Astrocyte of the spinal cord (primary cell): ENCODE data around the gene THBS2.
"Not testable (repeated sequence)": the region's sequence is repeated elsewhere in the genome, so short reads cannot be mapped to it uniquely, and the experiment has no call there.

ENCODE experiments used
- DNase-seq: peaks from one replicate; pipeline ENCODE4 v3.0.0; 2011; ENCODE audit warnings: low read depth, low spot score
- H3K4me3 ChIP-seq: 2 replicates; pipeline ENCODE4 v1.5.1; 2011; ENCODE audit warnings: low read depth, mild to moderate bottlenecking, low read length, moderate library complexity
- in situ Hi-C: cut with HindIII; loops from 2 replicates; pipeline ENCODE4 v1.10.0; 2017; ENCODE audit warnings: low sequenced_read_pairs
- TF ChIP-seq, protein P1 (sequence below): IDR thresholded peaks from 2 replicates; pipeline ENCODE4 v1.5.1; 2012; ENCODE audit warnings: low read depth, mild to moderate bottlenecking, low read length, inconsistent platforms

THBS2 gene

GRCh38 chr6:169200893-169201514 lies 52.6 kb downstream of the THBS2 start:
- TF ChIP-seq, protein P1, sequence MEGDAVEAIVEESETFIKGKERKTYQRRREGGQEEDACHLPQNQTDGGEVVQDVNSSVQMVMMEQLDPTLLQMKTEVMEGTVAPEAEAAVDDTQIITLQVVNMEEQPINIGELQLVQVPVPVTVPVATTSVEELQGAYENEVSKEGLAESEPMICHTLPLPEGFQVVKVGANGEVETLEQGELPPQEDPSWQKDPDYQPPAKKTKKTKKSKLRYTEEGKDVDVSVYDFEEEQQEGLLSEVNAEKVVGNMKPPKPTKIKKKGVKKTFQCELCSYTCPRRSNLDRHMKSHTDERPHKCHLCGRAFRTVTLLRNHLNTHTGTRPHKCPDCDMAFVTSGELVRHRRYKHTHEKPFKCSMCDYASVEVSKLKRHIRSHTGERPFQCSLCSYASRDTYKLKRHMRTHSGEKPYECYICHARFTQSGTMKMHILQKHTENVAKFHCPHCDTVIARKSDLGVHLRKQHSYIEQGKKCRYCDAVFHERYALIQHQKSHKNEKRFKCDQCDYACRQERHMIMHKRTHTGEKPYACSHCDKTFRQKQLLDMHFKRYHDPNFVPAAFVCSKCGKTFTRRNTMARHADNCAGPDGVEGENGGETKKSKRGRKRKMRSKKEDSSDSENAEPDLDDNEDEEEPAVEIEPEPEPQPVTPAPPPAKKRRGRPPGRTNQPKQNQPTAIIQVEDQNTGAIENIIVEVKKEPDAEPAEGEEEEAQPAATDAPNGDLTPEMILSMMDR: no peak
- H3K4me3 ChIP-seq: no peak overlapping the region
- no peak for DNase-seq
- in situ Hi-C loops: no loop called here

DNA sequence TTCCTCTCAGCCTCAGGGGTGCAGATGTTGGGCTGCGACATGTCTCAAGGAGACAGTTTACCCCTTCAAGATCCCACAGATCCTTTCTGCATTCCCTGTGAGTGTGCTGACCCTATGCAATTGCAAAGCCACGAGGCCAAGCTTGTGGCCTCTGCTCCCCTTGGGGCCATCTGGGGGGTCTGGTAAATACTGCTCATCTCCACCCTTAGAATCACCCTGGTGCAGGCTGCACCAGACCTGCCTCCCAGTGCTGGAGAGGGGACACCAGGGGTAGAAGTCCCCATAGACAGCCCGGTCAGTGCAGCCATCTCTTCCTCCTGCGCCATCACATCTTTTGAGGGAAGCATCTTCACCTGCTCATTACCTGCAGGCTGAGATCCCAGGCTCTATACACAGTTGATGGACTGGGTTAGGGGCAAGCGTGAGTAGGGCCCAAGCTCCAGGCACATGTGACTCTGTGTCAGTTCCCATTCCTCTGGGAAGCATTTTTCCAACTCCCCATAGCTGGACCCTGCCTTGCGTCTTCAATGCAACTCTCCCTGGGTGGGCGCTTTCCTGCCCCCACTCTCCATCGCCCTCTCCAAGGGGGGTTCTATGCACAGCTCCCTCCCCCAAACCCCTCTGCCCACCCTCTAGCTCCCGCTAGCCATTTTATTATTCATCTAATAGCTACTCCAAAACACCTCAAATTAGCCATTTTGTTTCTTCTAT lies 53.9 kb downstream of the THBS2 start:
- in situ Hi-C loops: no loop called here
- no peak overlapping the region for H3K4me3 ChIP-seq
- TF ChIP-seq, protein P1: no peak
- no peak for DNase-seq

- in situ Hi-C loops: no loop called here
- TF ChIP-seq, protein P1: no peak
- DNase-seq: no peak
- no peak overlapping the region for H3K4me3 ChIP-seq
These were observed 54.8 kb downstream of the THBS2 start for GRCh38 chr6:169198885-169199284.

GRCh38 chr6:169197929-169198328 lies 55.7 kb downstream of the THBS2 start:
- DNase-seq, H3K4me3 ChIP-seq, in situ Hi-C loops: not testable (repeated sequence)

DNA sequence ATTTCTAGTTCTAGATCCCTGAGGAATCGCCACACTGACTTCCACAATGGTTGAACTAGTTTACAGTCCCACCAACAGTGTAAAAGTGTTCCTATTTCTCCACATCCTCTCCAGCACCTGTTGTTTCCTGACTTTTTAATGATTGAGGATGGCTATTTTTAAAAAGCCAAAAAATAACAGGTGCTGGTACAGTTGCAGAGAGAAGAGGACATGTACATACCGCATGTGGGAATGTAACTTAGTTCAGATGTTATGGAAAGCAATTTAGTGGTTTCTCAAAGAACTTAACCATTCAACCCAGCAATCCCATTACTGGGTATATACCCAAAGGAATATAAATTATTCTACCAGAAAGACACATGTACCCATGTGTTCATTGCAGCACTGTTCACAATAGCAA lies 57.4 kb downstream of the THBS2 start:
- DNase-seq, in situ Hi-C loops, H3K4me3 ChIP-seq: not testable (repeated sequence)

- no peak overlapping the region for H3K4me3 ChIP-seq
- TF ChIP-seq, protein P1: no peak
- in situ Hi-C loops: no loop called here
- DNase-seq: no peak
These were observed 58.9 kb downstream of the THBS2 start for GRCh38 chr6:169194737-169195136.

DNA sequence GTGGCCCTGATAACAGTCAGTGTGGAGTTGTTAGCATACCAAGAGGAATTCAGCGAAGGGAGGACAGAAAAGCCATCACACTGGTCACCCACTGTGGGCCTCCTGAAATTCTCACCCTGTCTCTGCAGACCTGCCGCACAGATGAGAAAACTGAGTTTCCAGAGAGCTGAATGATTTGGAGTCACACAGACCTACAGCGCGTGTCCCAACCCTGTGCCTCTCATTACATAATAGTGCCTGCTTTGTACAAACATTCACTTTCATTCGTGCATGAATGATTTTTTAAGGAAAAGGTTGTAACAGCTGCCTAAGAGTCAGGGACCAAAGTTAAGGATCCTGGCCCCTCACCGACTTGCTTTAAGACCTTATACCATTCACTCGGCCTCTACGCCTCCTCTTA lies 62.7 kb downstream of the THBS2 start:
- TF ChIP-seq, protein P1: no peak
- no peak for DNase-seq
- H3K4me3 ChIP-seq: no peak overlapping the region
- in situ Hi-C loops: no loop called here

GRCh38 chr6:169190144-169190584 lies 63.5 kb downstream of the THBS2 start:
- H3K4me3 ChIP-seq: no peak overlapping the region
- TF ChIP-seq, protein P1: no peak
- peak; percentile 87 for DNase-seq
- in situ Hi-C loops: no loop called here
